ENCODE results near the gene PPP2R5C. TPM values are rescaled to one million over a fixed set of nuclear protein-coding genes. Genes with fewer than 3 reads are reported as not detected.

PPP2R5C gene
- total and polyA plus RNA-seq, 9 of the 15 experiments (the other 6 are each of a cell fraction or from before 2014, with no cell fraction given) = 284 to 617 (median 395) TPM

DNA sequence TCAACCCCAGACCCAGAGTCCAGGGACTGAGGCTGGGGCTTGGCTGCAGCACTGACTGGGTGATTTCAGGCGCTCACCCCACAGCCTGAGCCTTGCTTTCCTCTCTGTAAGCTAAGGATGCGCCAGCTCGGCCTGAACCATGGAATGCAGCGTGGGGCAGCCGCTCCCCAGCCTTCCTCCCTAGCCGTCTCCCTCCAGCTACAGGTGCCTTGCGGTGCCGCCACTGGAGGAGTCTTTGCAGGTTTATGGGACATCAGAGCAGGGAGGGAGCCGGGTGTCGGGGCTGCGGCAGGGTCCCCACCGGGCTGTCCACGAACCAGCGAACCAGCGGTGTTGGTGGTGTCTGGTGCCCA, 19.4 kb downstream of the PPP2R5C start:
- Histone ChIP-seq H2AFZ (ENCODE audit: low read depth, low read length) (no peak overlapping the region), H3K9me3 (replicated peaks; ENCODE audit: control insufficient read depth, insufficient read depth, low read depth, low read length) (peaks cover 2% of the 10 kb centered on the region; the same call in 1 of the 2 replicates), H3K4me1 (replicated peaks in 1 of 2; ENCODE audit: control insufficient read depth in 2 of 2, insufficient read depth in 2 of 2, low read length in 2 of 2) (peaks cover 0 to 4% of the 10 kb centered on the region in 2 experiments; a peak in 2 of 5 replicates), H3K27ac (ENCODE audit: extremely low read depth, low read depth, low read length) (no peak overlapping the region), H3K4me3 (no peak overlapping the region), H3K36me3 (ENCODE audit: control insufficient read depth, insufficient read depth, low read length) (peaks cover 57% of the 10 kb centered on the region; the same call in 2 of the 3 replicates), H3K27me3 (ENCODE audit: control insufficient read depth in 2 of 2, insufficient read depth in 2 of 2, low read length in 2 of 2) (no peaks in the 10 kb centered on the region), H3K79me2 (ENCODE audit: control insufficient read depth, insufficient read depth, low read length) (peaks cover 75% of the 10 kb centered on the region), H3K9ac (ENCODE audit: insufficient read depth in 1 of 2, low read depth in 2 of 2, low read length in 2 of 2) (no peak overlapping the region), H4K20me1 (replicated peaks; ENCODE audit: control insufficient read depth, insufficient read depth, low read length) (no peaks in the 10 kb centered on the region), H3K4me2 (ENCODE audit: insufficient read depth, low read length) (no peak overlapping the region), H3K9me1 (ENCODE audit: control insufficient read depth, insufficient read depth, low read length) (no peaks in the 10 kb centered on the region)
- ChIA-PET CTCF (ENCODE audit: low intra/inter-chr PET ratio) (no interaction called here), POLR2A (no interaction called here)
- FAIRE-seq (no peak), DNase-seq (ENCODE audit: extremely low read depth in 1 of 4, low spot score in 3 of 4) (no peak), ATAC-seq (no peak)
- 93% methylated on average over 3 of the region's 15 CpGs for WGBS (ENCODE audit: insufficient coverage, low coverage, missing lambda C conversion rate)
- intact Hi-C loops (cut with micrococcal nuclease) = no loop called here
- TF ChIP-seq, protein P1, sequence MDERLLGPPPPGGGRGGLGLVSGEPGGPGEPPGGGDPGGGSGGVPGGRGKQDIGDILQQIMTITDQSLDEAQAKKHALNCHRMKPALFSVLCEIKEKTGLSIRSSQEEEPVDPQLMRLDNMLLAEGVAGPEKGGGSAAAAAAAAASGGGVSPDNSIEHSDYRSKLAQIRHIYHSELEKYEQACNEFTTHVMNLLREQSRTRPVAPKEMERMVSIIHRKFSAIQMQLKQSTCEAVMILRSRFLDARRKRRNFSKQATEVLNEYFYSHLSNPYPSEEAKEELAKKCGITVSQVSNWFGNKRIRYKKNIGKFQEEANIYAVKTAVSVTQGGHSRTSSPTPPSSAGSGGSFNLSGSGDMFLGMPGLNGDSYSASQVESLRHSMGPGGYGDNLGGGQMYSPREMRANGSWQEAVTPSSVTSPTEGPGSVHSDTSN (CRISPR knock-in tag; IDR thresholded peaks at IDR 0.05; ENCODE audit: low read depth) = no peak
- TF ChIP-seq, protein P1 (tag; conservative IDR thresholded peaks at IDR 0.05; ENCODE audit: low read depth) = no peak
- no peak for TF ChIP-seq TAF1 (IDR thresholded peaks at IDR 0.05; ENCODE audit: control insufficient read depth, extremely low read depth, insufficient read depth, low read length, severe bottlenecking)
- TF ChIP-seq CC2D1A (IDR thresholded peaks at IDR 0.05) = no peak
- no peak for TF ChIP-seq JUNB (CRISPR knock-in tag; conservative IDR thresholded peaks at IDR 0.05)
- TF ChIP-seq, protein P2, sequence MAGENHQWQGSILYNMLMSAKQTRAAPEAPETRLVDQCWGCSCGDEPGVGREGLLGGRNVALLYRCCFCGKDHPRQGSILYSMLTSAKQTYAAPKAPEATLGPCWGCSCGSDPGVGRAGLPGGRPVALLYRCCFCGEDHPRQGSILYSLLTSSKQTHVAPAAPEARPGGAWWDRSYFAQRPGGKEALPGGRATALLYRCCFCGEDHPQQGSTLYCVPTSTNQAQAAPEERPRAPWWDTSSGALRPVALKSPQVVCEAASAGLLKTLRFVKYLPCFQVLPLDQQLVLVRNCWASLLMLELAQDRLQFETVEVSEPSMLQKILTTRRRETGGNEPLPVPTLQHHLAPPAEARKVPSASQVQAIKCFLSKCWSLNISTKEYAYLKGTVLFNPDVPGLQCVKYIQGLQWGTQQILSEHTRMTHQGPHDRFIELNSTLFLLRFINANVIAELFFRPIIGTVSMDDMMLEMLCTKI (IDR thresholded peaks at IDR 0.05; ENCODE audit: partially characterized antibody) = no peak
- no peak for TF ChIP-seq SMARCC2 (IDR thresholded peaks at IDR 0.05; ENCODE audit: low read depth)
- TF ChIP-seq LCOR (CRISPR knock-in tag; IDR thresholded peaks at IDR 0.05) = no peak
- no peak for TF ChIP-seq ZNF41 (CRISPR knock-in tag; conservative IDR thresholded peaks at IDR 0.05)
- TF ChIP-seq CXXC5 (CRISPR knock-in tag; IDR thresholded peaks at IDR 0.05) = no peak
- TF ChIP-seq ZNF197 (CRISPR knock-in tag; IDR thresholded peaks at IDR 0.05; ENCODE audit: low read depth) = no peak
- BruUV-seq (replicated peaks) = no TSS peak
- in situ Hi-C loops (cut with MboI) = no loop called here
